Measurements from ENCODE around the gene KRTAP12-4. TPM values are rescaled to one million over a fixed set of nuclear protein-coding genes. Genes with fewer than 3 reads are reported as not detected.

KRTAP12-4 gene
- total and polyA plus RNA-seq, 9 of the 15 experiments (the other 6 are each of a cell fraction or from before 2014, with no cell fraction given) = not detected

GRCh38 chr21:44649521-44650100, 4.8 kb downstream of the KRTAP12-4 start:
- Histone ChIP-seq H3K4me3 (no peak overlapping the region), H3K27me3 (ENCODE audit: control insufficient read depth in 2 of 2, insufficient read depth in 2 of 2, low read length in 2 of 2) (peaks cover 13 to 74% of the 10 kb centered on the region in 2 experiments; a peak in 4 of 5 replicates), H3K9me3 (replicated peaks; ENCODE audit: control insufficient read depth, insufficient read depth, low read depth, low read length) (0 out of 2 replicates have a peak, but pooled peaks cover 3% of the 10 kb centered on the region), H2AFZ (ENCODE audit: low read depth, low read length) (no peak overlapping the region), H3K9ac (ENCODE audit: insufficient read depth in 1 of 2, low read depth in 2 of 2, low read length in 2 of 2) (no peak overlapping the region; a peak in 1 of 4 replicates), H3K79me2 (ENCODE audit: control insufficient read depth, insufficient read depth, low read length) (no peaks in the 10 kb centered on the region), H3K4me2 (ENCODE audit: insufficient read depth, low read length) (no peak overlapping the region), H3K4me1 (replicated peaks in 1 of 2; ENCODE audit: control insufficient read depth in 2 of 2, insufficient read depth in 2 of 2, low read length in 2 of 2) (peaks cover 0 to 6% of the 10 kb centered on the region in 2 experiments; a peak in 2 of 5 replicates), H3K27ac (ENCODE audit: extremely low read depth, low read depth, low read length) (no peak overlapping the region), H3K36me3 (ENCODE audit: control insufficient read depth, insufficient read depth, low read length) (no peaks in the 10 kb centered on the region), H3K9me1 (ENCODE audit: control insufficient read depth, insufficient read depth, low read length) (no peaks in the 10 kb centered on the region), H4K20me1 (replicated peaks; ENCODE audit: control insufficient read depth, insufficient read depth, low read length) (no peaks in the 10 kb centered on the region)
- no peak for ATAC-seq
- ChIA-PET POLR2A (no interaction called here), CTCF (ENCODE audit: low intra/inter-chr PET ratio) (no interaction called here)
- 2% methylated on average over 18 of the region's 18 CpGs for WGBS (ENCODE audit: insufficient coverage, low coverage, missing lambda C conversion rate)
- DNase-seq (ENCODE audit: extremely low read depth in 1 of 4, low spot score in 3 of 4) = no peak
- no peak for FAIRE-seq
- in situ Hi-C loops (cut with MboI) (no loop called here), intact Hi-C loops (cut with micrococcal nuclease) (no loop called here)
- no TSS peak for BruUV-seq (replicated peaks)
- no peak for TF ChIP-seq LCOR (CRISPR knock-in tag; IDR thresholded peaks at IDR 0.05)
- no peak for TF ChIP-seq ARID4B (CRISPR knock-in tag; IDR thresholded peaks at IDR 0.05)
- no peak for TF ChIP-seq MLLT1 (IDR thresholded peaks at IDR 0.05)
- TF ChIP-seq TEAD2 (tag; IDR thresholded peaks at IDR 0.05) = no peak
- no peak for TF ChIP-seq SIRT6 (IDR thresholded peaks at IDR 0.05; ENCODE audit: low read depth, low read length)
- TF ChIP-seq ZNF133 (CRISPR knock-in tag; IDR thresholded peaks at IDR 0.05) = no peak
- TF ChIP-seq ELF4 (CRISPR knock-in tag; IDR thresholded peaks at IDR 0.05) = no peak
- no peak for TF ChIP-seq SIX5 (IDR thresholded peaks at IDR 0.05; ENCODE audit: borderline replicate concordance in 1 of 2, insufficient read depth in 1 of 2, low read depth in 1 of 2, low read length in 2 of 2)
- TF ChIP-seq SP2 (IDR thresholded peaks at IDR 0.05; ENCODE audit: extremely low read depth, low read depth, low read length, poor library complexity, severe bottlenecking) = no peak
- TF ChIP-seq ZNF124 (CRISPR knock-in tag; IDR thresholded peaks at IDR 0.05) = no peak
- TF ChIP-seq ZNF79 (CRISPR knock-in tag; IDR thresholded peaks at IDR 0.05; ENCODE audit: low read depth) = no peak
